Superior temporal gyrus (tissue), 1 donor: ENCODE results near the gene TASL.
"Not testable (repeated sequence)": the region's sequence is repeated elsewhere in the genome, so short reads cannot be mapped to it uniquely, and the experiment has no call there.

ENCODE experiments used
- DNase-seq: peaks from one replicate; pipeline ENCODE4 v3.0.0-alpha.2; 2016; ENCODE audit errors: extremely low spot score

The TASL gene, protein sequence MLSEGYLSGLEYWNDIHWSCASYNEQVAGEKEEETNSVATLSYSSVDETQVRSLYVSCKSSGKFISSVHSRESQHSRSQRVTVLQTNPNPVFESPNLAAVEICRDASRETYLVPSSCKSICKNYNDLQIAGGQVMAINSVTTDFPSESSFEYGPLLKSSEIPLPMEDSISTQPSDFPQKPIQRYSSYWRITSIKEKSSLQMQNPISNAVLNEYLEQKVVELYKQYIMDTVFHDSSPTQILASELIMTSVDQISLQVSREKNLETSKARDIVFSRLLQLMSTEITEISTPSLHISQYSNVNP

DNA sequence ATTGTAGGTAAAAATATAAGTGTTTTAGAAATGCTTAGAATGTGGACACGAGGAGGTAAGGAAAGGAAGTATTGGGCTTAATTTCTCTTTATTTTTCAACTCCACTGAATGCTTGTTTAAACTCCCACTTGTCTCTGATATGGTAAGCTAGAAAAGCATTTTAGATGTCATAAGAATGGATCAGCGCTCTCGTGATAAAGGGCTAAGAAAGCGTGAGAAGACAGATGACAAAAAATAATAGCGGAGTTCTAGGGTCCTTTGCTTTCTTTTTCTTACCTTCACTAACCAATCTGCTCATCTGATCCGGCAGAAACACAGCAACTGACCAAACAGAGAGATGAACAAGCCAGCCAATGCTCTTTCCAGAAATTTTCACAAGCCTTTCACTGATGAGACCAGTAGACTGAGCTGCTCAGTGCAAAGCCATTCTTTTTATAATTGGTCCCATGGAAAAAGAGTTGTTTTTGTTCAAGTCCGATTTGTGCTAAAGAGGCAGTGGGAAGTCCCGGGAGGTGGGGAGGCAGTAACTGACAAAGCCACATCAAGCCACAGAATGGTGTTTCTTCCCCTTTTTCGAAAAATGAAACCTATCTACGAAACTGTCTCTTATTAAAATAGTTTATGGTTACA is at the start of gene TASL:
Gene TASL (minus strand): TSS at position 405 of the 630 bp plus-strand sequence. CDS start 17,411 bp downstream, outside the sequence.
- no peak for DNase-seq

DNA sequence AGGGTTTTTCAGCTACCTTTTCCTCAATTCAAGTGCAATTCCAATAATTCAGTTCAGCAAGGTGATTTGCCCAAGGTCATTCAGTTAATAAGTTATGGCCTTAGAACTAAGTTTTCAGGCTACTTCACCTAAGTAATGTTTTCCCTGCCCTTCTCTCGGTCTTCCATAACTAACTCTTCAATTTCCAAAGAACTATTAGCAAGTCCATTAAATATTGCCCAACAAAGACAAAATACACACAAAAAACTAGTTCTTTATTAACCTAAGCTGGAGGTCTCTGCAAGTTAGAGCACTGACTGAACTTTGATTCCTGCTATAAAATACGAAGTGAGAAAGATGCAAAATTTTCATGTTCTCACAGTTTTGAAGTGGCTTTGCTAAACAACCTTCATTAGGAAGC is 48.8 kb upstream of the TASL start:
- DNase-seq: no peak

DNA sequence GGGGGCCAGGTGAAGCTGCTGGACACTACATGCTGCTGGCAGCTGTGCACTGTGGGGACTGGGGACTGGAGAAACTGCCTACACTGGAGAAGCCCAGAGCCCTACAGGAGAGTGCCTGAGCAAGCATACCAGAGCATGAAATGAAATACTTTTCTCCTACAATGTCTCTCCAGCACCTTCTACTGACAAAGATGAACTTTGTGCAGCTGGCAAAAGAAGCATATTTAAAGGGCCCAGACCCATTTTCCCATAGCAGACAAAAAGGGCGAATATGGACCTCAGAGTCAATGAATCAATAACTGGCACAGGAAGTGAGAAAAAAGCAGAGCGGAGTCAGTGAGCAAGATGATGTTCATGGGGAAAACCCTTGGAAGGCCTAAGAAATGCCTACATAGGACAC is 44.8 kb upstream of the TASL start:
- no peak for DNase-seq

DNA sequence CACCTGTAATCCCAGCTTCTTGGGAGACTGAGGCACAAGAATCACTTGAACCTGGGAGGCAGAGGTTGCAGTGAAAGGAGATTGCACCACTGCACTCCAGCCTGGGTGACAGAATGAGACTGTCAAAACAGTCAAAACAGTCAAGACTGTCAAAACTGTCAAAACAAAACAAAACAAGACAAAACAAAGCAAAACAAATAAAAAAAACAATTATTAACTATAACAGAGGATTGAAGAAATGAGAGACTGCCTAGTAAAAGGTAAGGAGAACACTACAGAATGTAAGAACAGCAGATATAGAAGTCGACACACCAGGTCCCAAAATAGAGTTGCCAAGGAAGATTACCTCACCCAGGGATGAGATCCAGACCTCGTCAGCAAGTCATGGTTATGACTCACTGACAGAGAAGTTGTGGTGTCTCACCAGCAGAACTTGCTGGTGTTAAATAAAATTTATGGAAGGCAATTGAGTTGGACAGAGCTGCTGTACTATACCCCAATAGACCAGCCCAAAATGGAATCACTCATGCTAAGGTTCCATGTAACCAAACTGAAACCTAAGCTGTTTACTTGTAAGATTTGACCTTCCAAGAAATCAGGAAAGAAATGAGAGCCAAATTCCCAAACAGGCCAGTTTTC is 43.5 kb upstream of the TASL start:
- DNase-seq: no peak

DNA sequence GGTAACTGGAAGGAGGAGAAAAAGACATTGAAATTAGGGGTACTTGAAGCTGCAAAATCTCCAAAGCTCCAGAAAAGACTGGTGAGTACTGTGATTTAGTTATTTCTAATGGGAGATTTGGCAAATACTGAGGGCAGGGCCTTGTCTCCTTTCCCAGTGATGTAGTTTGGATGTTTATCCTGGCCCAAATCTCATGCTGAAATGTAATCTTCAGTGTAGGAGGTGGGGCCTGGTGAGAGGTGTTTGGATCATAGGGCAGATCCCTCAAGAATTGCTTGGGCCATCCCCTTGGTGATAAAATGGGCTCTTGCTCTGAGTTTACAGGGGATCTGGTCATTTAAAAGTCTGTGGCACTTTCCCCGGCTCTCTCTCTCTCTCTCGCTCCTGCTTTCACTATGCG is 42.6 kb upstream of the TASL start:
- DNase-seq: no peak

DNA sequence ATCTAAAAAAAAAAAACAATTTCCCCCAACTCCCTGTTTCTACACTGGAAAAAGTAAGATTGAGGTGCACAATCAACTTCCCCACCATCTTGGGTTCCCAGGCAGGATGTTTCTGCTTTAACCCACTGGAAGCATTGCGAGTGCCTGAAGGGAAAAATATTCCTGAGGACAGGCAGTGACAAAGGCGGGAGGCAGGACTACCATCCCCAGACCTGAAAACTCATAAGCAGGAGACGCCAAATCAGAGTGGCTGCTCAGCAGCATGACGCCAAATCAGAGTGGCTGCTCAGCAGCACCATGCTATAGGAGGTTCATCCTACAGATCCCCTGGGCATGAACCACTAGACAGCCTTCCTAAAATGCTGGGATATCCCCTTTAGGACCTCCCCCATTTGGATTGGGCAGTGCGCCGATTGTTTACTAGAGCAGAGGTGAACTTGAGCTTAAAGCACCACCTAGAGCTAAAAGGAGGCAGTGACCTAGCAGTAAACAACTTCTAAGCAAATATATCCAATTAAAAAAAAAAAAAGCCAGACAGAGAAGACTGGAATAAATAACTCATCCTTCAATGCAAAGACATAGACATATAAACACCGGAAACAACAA is 40.7 kb upstream of the TASL start:
- no peak for DNase-seq

DNA sequence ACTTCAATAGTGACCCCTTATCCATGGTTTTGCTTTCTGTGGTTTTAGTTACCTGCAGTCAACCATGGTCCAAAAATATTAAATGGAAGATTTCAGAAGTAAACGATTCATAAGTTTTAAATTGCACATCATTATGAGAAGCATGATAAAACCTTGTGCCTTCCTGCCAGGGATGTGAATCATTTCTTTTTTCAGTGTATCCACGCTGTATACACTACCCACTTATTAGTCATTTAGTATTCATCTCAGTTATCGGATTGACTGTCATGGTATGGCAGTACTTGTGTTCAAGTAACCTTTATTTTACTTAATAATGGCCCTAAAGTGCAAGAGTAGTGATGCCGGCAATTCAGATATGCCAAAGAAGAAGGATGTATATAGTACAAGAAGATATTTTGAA is 37.7 kb upstream of the TASL start:
- no peak for DNase-seq

DNA sequence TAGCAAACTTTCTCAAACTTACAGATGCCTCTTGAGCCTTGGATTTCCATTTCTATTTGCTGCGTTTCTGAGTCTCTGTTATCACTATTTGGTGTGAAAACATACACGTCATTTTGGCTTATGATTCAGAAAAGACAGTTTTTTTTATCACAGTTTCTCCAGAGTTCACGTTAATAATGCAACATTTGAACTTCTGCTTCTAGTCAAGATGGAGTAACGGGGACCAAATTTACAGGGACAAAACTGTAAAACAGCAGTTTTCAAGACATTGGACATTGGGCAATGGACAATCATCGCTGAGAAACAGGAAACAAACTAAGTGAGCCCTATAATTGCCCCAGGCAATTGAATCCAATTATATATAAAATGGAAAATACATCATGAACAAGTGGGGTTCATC is 36.2 kb upstream of the TASL start:
- DNase-seq: no peak

DNA sequence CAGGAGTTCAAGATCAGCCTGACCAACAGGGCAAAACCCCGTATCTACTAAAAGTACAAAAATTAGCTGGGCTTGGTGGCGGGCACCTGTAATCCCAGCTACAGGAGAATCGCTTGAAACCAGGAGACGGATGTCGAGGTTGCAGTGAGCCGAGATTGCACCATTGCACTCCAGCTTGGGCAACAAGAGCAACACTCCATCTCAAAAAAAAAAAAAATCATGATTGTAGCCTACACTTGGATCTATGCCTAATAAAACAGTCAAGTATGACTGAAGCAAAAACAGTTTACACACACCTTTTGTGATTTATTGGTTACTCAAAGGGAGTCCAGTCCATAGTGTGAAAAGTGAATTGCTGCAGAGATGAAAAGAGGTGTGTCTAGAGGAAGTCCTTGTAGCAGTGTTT is 34.7 kb upstream of the TASL start:
- DNase-seq: no peak

DNA sequence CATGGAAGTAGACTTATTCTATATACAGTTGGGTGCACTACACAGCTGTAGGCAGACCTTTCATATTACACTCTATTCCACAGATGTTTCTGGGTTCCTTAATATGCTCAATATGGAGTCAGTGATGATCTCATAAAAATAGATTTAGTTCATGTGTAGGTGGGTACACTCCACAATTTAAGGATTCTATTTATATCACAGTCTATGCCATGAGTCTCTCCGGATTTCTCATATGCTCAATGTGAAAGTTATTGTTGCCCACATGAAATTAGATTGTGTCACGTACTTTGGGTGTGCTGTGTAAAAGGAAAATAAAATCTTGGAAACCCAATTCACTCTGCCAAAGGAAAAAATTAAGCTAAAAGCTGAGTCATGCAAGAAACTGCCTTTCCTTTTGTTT is 32.5 kb upstream of the TASL start:
- no peak for DNase-seq

DNA sequence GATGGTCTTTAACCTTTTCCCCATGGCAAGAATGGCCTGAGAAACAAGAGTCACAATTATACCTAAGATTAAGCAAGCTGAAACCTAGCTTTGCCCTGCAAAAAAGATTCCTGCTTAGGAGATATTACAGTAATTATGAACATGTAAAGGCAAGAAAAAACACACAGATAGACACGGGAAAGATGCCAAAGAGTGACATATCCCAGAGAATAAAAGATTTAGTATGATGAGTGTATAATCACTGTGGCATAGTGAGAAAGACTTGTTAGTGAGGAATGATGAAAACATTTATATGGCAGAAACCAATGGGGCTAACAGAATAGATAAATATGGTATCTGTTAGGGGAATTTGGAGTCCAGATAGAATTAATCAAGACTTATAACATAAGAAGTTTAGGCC is 29.6 kb upstream of the TASL start:
- DNase-seq: no peak

DNA sequence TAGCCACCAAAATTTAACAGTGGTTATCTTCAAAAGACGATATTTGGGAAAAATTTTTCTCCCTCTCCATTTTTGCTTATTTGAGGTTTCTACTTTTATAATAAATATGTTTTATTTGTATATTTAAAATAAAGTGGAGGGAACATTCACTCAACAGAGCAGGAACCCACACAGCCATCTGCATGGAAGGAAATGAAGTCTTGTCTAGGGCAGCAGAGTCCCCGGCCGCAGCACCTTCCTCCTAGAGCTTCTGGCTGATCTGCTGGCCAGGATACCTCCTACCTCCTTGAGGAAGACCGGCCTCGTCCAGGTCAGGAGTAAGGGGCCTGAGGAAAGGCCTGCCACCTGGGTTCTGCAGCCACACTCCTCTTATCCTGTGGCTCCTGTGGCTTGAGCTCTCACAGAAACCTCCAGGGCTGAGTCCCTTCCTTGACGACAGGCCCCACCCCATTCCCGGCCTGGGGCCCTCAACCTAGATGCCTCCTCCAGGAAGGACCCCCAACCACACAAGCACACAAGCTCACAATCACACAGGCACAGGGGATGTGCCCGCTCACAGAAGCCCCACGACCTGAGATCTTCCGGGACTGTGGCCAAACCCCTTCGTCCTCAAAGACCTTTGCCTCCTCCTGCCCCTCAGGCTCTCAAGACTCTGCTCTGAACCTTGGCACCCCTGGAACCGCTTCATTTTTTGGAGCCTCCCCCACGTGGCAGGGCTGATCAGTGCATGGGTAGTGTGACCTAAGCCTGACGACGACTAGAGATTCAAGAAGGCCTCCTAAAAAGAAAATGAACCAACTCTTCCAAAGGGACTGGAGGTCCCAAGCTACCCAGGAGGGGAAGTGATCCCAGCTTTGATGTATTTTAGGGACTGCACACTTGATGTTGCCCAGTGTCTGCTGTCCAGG is 23.0 kb upstream of the TASL start:
- DNase-seq: not testable (repeated sequence)

DNA sequence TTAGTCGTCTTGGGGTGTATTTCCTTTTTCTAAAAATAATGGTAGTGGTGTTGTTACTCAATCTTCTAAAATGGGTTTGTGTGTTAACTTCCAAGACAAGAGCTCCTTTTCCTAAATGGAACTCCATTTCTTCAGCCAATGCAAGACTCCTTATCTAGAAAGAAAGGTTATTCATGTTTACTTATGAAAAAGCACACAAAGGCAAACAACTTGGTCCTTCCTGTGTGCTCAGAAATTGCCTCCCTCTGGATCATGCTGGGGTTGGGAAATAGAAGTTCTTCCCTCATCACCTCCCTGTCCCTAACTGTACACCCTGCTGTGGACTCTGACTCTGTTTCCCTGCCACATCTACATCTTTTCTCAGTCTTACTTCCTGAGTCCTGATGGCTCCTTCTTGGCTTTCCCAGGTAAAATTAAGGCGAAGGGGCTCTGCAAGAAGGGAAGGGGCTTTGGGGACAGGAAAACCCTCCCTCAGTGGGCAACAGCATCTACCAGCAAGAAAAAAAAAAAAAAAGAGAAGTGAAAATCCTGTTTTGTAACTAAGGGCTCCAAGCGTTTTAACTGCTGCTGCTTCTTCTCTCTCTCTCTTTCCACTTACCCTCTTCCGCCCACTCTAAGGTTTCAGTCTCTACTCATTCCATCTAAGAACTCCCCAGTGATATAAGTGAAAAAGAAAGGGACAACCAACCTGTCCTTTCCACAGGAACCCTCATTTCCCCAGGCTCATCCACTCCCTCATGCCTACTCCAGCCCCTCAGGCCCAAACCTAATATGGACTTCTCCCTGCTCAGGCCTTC is 19.8 kb upstream of the TASL start:
- DNase-seq: no peak

DNA sequence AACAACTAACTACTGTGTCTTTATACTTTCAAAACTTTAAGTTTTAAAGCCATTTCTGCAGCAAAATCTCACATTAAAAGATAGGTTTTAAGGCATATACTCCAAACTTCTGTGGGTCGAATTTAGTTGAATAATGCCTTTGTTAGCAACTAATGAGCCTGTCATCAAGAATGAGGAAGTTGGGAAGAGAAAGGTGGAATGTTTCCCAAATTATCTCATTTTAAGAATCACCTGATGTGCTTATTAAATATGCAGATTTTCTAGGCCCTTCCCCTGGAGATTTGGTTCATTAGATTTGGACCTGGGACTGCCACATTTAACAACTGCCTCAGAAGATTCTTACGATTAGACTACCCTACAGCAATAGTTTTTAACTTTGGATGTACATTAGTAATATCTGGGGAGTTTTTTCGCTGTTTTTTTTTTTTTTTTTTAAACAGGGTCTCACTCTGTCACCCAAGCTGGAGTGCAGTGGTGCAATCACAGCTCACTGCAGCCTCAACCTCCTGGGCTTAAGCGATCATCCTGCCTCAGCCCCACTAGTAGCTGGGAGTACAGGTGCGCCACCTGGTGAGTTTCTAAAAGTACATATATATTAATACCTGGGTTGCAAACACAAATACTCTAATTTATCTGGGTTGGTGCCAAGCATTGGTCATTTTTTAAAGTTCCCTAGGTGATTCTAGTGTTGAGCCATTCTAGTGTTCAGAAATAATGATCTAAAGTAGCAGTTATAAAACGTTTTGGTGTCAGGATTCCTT is 16.1 kb upstream of the TASL start:
- DNase-seq: no peak

DNA sequence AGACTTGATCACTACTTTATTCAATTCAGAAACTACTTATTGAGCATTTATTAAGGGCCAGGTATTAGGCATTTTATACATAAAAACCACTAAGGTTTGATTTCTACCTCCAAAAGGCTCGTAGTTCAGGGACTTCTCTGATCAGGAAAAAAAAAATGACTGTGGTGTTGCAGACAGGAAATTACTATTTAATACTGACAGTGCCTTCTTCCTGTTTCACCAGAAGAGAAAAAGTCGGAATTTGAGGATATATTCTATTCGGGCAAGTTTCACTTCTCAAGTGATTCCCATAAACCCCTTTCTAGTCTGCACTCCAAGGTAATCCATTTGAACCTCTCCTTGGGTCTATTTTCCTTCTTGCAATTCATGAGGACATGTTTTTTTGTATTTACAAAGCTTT is 15.3 kb upstream of the TASL start:
- no peak for DNase-seq

DNA sequence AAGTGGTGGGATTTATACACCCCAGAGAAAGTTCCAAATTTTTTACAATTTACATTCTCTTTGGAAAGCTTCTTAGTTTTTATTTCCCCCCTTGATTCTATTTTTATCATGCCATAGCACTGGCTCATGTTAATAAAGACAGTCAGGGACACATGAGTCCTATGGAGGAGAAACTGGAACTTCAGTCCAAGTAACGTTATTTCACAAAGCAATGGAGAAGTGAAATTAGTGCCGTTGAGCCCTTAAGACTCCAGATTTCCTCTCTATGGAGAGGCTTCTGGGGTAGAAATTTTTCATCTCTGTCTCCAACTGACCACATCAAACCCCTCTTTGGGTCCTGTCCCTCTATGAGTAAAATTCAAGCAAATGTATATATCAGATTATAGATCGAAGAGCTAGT is 12.8 kb upstream of the TASL start:
- DNase-seq: no peak

DNA sequence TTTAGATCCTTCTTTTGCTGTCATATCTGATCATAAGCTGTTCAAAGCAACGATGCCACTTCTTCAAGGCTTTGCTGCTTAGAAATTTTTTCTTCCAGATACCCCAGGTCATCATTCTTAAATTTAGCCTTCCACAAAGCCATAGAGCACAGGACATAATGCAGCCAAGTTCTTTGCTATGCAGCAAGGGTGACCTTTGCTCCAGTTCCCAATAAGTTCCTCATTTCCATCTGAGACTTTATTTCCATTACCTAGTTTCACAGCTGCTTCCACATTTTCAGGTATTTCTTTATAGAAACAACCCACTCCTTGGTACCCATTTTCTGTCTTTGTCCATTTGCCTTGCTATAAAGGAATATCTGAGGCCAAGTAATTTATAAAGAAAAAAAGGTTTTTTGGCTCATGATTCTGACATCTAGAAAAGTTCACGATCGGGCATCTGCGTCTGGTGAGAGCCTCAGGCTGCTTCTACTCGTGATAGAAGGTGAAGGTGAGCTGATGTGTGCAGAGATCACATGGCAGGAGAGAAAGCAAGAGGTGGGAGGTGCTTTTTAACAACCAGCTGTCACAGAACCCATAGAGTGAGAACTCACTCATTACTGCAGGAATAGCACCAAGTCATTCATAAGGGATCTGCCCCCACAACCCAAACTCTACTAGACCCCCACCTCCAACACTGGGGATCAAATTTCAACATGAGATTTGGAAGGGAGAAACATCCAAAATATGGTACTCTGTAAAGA is 11.8 kb upstream of the TASL start:
- no peak for DNase-seq

DNA sequence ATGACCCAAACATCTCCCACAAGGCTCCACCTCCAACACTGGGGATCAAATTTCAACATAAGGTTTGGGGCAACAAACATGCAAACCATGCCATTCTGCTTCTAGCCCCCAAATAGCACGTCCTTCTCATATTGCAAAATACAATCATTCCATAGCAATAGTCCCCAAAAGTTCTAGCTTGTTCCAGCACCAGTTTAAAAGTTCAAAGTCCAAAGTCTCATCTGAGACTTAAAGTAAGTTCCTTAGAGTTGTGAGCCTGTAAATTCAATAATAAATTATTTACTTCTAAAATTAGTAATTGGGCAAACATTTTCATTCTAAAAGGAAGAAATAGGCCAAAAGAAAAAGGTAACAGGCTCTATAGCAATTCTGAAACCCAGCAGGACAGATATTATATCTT is 8.9 kb upstream of the TASL start:
- DNase-seq: no peak

DNA sequence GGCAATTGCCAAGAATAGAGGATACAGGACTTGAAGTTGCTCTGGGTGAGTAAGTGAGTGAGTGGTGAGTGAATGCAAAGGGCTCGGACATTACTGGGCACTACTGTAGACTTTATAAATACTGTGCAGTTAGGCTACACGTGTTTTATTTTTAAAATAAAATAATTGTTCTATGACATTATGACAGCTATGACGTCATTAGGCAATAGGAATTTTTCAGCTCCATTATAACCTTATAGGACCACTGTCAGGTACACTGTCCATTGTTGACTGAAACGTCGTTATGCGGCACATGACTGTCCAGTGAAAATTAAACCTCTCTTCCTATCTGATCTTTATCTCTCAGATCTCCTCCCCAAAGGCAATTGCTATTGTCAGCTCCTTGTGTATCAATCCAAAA is 5.1 kb upstream of the TASL start:
- DNase-seq: no peak

DNA sequence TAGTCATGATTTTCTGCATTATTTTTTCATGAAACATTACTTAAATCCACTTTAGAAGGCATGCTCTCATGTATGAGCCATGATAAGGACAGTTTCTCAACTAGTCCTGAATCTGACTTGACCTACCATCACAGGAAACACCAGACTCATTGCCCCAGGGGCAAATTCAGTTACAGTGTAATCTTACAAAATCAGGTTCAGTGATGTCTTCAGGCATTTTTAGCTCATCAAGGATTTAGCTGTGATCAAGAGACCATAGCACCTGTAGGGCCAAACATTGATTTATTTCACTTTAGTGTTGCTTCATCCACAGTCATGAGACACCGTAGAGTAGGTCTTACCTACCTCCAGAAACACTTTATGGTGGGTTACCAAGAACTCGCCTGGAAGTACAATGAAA is 3.1 kb upstream of the TASL start:
- no peak for DNase-seq
